Lower leg skin (tissue), 4 donors: ENCODE results near the gene IL1RL1. TPM values are rescaled to one million over a fixed set of nuclear protein-coding genes. Genes with fewer than 3 reads are reported as not detected.

Experiments
- DNase-seq, 2 donors: peaks; one replicate each; pipeline ENCODE4 v3.0.0-alpha.2; 2019; ENCODE audit warnings: low spot score in 2 of 2
- H3K4me3 ChIP-seq: fragments of 200-600 bp; sonication (generic); 2 replicates; pipeline ENCODE4 v1.5.1; 2017; ENCODE audit warnings: mild to moderate bottlenecking, low read depth; ENCODE audit not compliant: poor library complexity, severe bottlenecking
- CTCF ChIP-seq, 3 donors: fragments of 450-650 bp; IDR thresholded peaks; one replicate each; pipeline ENCODE4 v1.5.1; 2016; ENCODE audit warnings: antibody characterized with exemption in 3 of 3, mild to moderate bottlenecking in 3 of 3, moderate library complexity in 2 of 3
- POLR2A ChIP-seq, 2 donors: fragments of 450-650 bp; IDR thresholded peaks; one replicate each; pipeline ENCODE4 v1.6.1; 2016 to 2017; ENCODE audit warnings: antibody characterized with exemption in 2 of 2, mild to moderate bottlenecking in 1 of 2, moderate library complexity in 1 of 2
- WGBS, 2 donors: methylation state at CpG; one replicate each; pipeline ENCODE4 v1.1.5; 2018; 5-methylcytosine and 5-hydroxymethylcytosine counted together
- intact Hi-C: fragments of 100-400 bp; cut with DNase I; formaldehyde crosslinking; loops from one replicate; pipeline ENCODE4 v1.15.0; 2023; ENCODE audit warnings: low total_unique reads
- total RNA-seq, 4 donors: library from RNA; depleted of rRNA; stranded (reverse); fragments of >200 nt; gene quantifications; one replicate each; pipeline ENCODE4 v1.1.0, GENCODE V29; 2016

Gene IL1RL1
- total RNA-seq, 4 donors from 2014 or later, result 0.88 to 5.8 (median 1.9) TPM

DNA sequence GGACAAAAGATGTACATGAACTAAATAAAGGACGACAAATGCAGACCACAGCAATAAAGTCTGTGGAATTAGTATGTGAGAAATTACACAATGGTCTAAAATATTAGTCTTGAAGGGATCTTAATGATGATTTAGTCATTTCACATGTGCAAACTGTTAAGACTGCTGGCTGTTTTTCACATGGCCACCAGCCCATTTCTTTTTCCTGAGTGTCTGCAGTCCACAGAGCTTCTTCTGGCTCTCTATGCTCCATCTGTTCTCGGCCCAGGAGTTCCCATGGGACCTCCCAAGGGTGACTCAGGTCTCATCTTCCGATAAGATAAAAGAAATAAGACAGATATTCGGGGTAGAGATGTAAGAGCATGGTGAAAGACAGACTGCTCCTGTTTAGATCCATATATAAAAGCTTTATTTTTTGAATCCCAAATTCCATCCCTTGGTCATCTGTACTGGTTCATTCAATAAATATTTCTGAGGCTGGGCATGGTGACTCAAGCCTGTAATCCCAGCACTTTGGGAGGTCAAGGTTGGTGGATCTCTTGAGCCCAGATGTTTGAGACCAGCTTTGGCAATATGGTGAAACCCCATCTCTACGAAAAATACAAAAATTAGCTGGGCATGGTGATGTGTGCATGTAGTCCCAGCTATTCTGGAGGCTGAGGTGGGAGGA is 20.1 kb downstream of the IL1RL1 start:
- no peak for TF ChIP-seq CTCF (IDR thresholded peaks at IDR 0.05)
- no peak for TF ChIP-seq POLR2A (IDR thresholded peaks at IDR 0.05)
- H3K4me3 ChIP-seq, result no peak overlapping the region
- no peak for DNase-seq
- intact Hi-C loops, result no loop called here
- WGBS, 2 donors, result 47 to 72% methylated on average over 5 of the region's 5 CpGs

DNA sequence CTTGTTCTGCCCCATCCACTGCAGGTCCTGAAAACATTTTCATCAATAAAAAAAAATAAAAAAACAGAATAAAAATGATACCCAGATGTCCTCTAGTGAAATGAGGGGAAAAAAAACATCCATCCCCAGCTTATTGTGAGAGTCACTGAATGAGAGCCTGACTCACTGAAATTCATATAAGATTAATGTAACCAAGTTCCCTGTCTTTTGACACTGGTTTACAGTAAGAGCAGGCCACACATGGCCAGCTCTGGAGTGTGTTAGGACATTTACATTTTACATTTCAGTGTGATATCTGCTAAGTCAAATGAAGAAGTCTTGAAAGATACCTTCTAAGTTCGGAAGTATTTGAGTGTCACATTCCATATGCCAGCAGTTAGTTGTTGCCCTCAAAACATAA is 23.1 kb downstream of the IL1RL1 start:
- DNase-seq, result no peak
- TF ChIP-seq POLR2A (IDR thresholded peaks at IDR 0.05) (no peak), CTCF (IDR thresholded peaks at IDR 0.05) (no peak)
- 85 to 89% methylated on average over 1 of the region's 1 CpG for WGBS, 2 donors
- no peak overlapping the region for H3K4me3 ChIP-seq
- intact Hi-C loops, result no loop called here

- intact Hi-C loops, result no loop called here
- no peak overlapping the region for H3K4me3 ChIP-seq
- no peak for TF ChIP-seq CTCF (IDR thresholded peaks at IDR 0.05)
- no peak for TF ChIP-seq POLR2A (IDR thresholded peaks at IDR 0.05)
- DNase-seq, result no peak
- 71 to 76% methylated on average over 8 of the region's 8 CpGs for WGBS, 2 donors
Observed at GRCh38 chr2:102335871-102336366, 24.6 kb downstream of the IL1RL1 start.

DNA sequence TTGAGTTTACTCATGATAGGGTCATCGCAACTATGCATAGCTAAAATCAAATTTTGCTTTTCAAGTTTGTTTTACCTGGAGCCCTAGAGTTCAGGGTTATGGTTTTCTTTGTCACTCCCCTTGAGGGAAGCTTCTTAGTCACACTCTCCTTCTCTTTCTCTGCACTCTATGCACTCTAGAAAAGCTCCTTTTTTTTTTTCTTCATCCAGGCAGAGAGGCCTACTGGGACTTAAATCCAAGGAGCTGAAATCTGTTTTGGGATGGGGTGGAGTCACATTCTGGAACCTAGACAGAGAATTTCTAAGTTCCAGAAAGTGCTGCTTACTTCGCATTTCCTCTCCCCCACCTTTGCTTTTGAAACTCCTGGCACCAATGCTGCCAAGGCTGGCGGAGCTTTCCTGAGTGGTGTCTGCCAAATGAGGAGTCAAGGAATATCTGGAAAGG is 25.2 kb downstream of the IL1RL1 start:
- DNase-seq, result no peak
- intact Hi-C loops, result no loop called here
- 52% methylated on average over 3 of the region's 3 CpGs for WGBS, 2 donors
- TF ChIP-seq POLR2A (IDR thresholded peaks at IDR 0.05) (no peak), CTCF (IDR thresholded peaks at IDR 0.05) (no peak)
- no peak overlapping the region for H3K4me3 ChIP-seq

DNA sequence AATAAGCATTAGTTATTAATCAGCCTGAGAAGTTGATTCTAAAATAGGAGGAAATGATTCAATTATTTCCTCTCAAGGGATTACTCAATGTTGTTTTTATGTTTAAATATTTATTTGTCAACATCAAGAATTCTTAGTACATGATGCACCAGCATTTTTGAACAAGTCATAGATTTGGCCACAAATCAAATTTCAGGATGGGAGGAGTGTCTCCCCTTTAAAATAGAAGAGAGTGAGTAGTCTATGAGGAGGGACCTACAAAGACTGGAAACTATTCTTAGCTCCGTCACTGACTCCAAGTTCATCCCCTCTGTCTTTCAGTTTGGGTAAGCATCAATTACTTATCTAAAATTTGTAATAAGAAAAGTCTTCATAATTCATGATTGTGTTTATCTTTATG is 25.6 kb downstream of the IL1RL1 start:
- TF ChIP-seq CTCF (IDR thresholded peaks at IDR 0.05) (no peak), POLR2A (IDR thresholded peaks at IDR 0.05) (no peak)
- DNase-seq, result no peak
- WGBS, 2 donors, result 42 to 45% methylated on average over 1 of the region's 1 CpG
- intact Hi-C loops, result no loop called here
- no peak overlapping the region for H3K4me3 ChIP-seq
